ENCODE measurements around the gene SLC7A4.

DNA sequence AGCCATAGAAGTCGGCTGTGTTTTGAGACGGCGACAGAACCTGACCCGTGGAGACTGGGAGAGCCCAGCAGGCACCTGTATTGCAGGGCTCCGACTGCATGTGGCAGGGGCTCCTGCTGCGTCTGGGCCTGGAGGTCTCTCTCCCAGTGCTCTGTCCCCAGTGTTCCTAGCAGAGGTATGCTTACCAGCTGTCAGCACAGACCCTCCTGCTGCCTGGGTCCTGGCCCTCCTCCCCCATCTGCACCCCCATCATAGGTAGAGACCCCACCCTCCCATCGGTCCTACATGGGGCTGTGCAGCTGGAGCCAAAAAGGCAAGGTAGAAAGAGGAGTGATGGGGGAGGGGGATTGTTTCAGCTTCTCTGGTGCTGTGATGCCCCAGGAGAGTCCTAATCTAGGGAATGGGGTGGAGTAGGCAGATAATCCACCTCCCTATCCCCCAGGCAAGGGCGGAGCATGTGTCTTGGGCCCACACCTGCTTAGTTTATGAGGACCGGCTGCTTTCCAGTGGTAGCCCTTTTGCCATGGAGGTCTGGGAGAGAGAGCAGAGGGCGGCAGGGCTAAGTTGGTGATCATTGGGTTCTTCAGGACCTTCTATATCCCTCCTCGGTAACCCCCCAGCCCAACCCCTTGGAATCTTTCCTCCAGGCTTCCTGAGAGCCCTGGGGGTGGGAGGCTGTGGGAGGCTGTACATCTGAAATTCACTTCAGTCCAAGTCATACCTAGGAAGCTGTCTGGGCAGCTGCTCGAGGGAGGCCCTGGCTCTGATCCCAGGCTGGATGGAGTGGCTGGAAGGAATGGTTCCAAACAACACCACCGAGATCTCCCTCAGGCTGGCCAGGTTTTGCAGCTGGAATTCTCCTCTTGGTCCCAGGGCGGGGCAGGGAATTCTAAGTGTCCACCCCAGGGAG lies 5.3 kb downstream of the SLC7A4 start:
- TF ChIP-seq POLR2AphosphoS5 (IDR thresholded peaks at IDR 0.05; ENCODE audit: low read depth, low read length) (no peak), POLR2A (IDR thresholded peaks at IDR 0.05; ENCODE audit: low read depth, low read length) (no peak), POU2F2 (IDR thresholded peaks at IDR 0.05; ENCODE audit: low read depth, low read length) (no peak), TAF1 (IDR thresholded peaks at IDR 0.05; ENCODE audit: low read depth, low read length) (no peak), SPI1 (IDR thresholded peaks at IDR 0.05; ENCODE audit: low read depth, low read length) (no peak), PAX5 (IDR thresholded peaks at IDR 0.05; ENCODE audit: insufficient read depth, low read length, severe bottlenecking) (no peak)

Measured in GM12891 (cell line).